Activated naive CD8-positive, alpha-beta T cell treated with anti-CD3 and anti-CD28 coated beads, Interleukin-2, amount 50 U/mL, for 24 hours (primary cell): ENCODE data around the gene TSSK2.
A peak's percentile ranks its signal among the peaks of the same experiment; 100 is the strongest.

ENCODE experiments used
- ATAC-seq: fragments of 150-1000 bp; cut with Tn5 transposase; one replicate; pipeline ENCODE4 v1.10.0; 2021
- DNase-seq: peaks from one replicate; pipeline ENCODE4 v3.0.0; 2021
- H3K27ac Mint-ChIP-seq: one replicate; pipeline ENCODE4 v1.8.0; 2021; ENCODE audit warnings: mild to moderate bottlenecking, mixed read lengths
- H3K27me3 Mint-ChIP-seq: one replicate; pipeline ENCODE4 v1.8.0; 2021; ENCODE audit warnings: mixed read lengths
- H3K36me3 Mint-ChIP-seq: one replicate; pipeline ENCODE4 v1.8.0; 2021; ENCODE audit warnings: low read depth, mixed read lengths
- H3K4me1 Mint-ChIP-seq: one replicate; pipeline ENCODE4 v1.8.0; 2021; ENCODE audit warnings: mixed read lengths
- H3K4me3 Mint-ChIP-seq: one replicate; pipeline ENCODE4 v1.8.0; 2021; ENCODE audit warnings: mild to moderate bottlenecking, moderate library complexity, mixed read lengths
- H3K9me3 Mint-ChIP-seq: one replicate; pipeline ENCODE4 v1.8.0; 2021; ENCODE audit warnings: mixed read lengths

TSSK2 gene

GRCh38 chr22:19125474-19126308 lies 5.4 kb upstream of the TSSK2 start:
- Mint-ChIP-seq H3K4me3 (no peak overlapping the region), H3K4me1 (peaks cover 19% of the 10 kb centered on the region), H3K9me3 (no peaks in the 10 kb centered on the region), H3K27me3 (no peaks in the 10 kb centered on the region), H3K36me3 (peaks cover 2% of the 10 kb centered on the region), H3K27ac (no peak overlapping the region)
- ATAC-seq (no peak), DNase-seq (no peak)

GRCh38 chr22:19126309-19127273 lies 4.5 kb upstream of the TSSK2 start:
- DNase-seq (no peak), ATAC-seq (no peak)
- Mint-ChIP-seq H3K4me3 (no peak overlapping the region), H3K27ac (no peak overlapping the region), H3K9me3 (no peaks in the 10 kb centered on the region), H3K36me3 (peaks cover 3% of the 10 kb centered on the region), H3K4me1 (peaks cover 11% of the 10 kb centered on the region), H3K27me3 (no peaks in the 10 kb centered on the region)

- Mint-ChIP-seq H3K9me3 (no peaks in the 10 kb centered on the region), H3K27me3 (no peaks in the 10 kb centered on the region), H3K4me3 (no peak overlapping the region), H3K36me3 (peaks cover 3% of the 10 kb centered on the region), H3K27ac (no peak overlapping the region), H3K4me1 (peaks cover 10% of the 10 kb centered on the region)
- DNase-seq (no peak), ATAC-seq (no peak)
Measured at GRCh38 chr22:19127329-19128008, 3.6 kb upstream of the TSSK2 start.

GRCh38 chr22:19128009-19128401 lies 3.1 kb upstream of the TSSK2 start:
- Mint-ChIP-seq H3K4me3 (no peak overlapping the region), H3K27ac (no peak overlapping the region), H3K9me3 (no peaks in the 10 kb centered on the region), H3K27me3 (no peaks in the 10 kb centered on the region), H3K36me3 (peaks cover 3% of the 10 kb centered on the region), H3K4me1 (peaks cover 5% of the 10 kb centered on the region)
- DNase-seq (no peak), ATAC-seq (no peak)

- Mint-ChIP-seq H3K27ac (no peak overlapping the region), H3K9me3 (no peaks in the 10 kb centered on the region), H3K4me1 (no peaks in the 10 kb centered on the region), H3K36me3 (peaks cover 5% of the 10 kb centered on the region), H3K27me3 (no peaks in the 10 kb centered on the region), H3K4me3 (no peak overlapping the region)
- DNase-seq (no peak), ATAC-seq (no peak)
Measured at GRCh38 chr22:19128946-19129727, 2.0 kb upstream of the TSSK2 start.

- no peak for ATAC-seq
- no peak overlapping the region for H3K4me3 Mint-ChIP-seq
- H3K36me3 Mint-ChIP-seq: peaks cover 5% of the 10 kb centered on the region
- H3K9me3 Mint-ChIP-seq: no peaks in the 10 kb centered on the region
- no peaks in the 10 kb centered on the region for H3K27me3 Mint-ChIP-seq
- no peak for DNase-seq
- no peaks in the 10 kb centered on the region for H3K4me1 Mint-ChIP-seq
- no peak overlapping the region for H3K27ac Mint-ChIP-seq
Measured at GRCh38 chr22:19129871-19130270, 1.2 kb upstream of the TSSK2 start.

- Mint-ChIP-seq H3K4me1 (no peaks in the 10 kb centered on the region), H3K9me3 (no peaks in the 10 kb centered on the region), H3K36me3 (peaks cover 15% of the 10 kb centered on the region), H3K27ac (no peak overlapping the region), H3K27me3 (no peaks in the 10 kb centered on the region), H3K4me3 (no peak overlapping the region)
- ATAC-seq (no peak), DNase-seq (no peak)
Measured at GRCh38 chr22:19131685-19132015, 542 bp downstream of the TSSK2 start.

GRCh38 chr22:19132153-19132552 lies 1.0 kb downstream of the TSSK2 start:
- Mint-ChIP-seq H3K36me3 (peaks cover 17% of the 10 kb centered on the region), H3K4me1 (no peaks in the 10 kb centered on the region), H3K27ac (no peak overlapping the region), H3K27me3 (no peaks in the 10 kb centered on the region), H3K9me3 (no peaks in the 10 kb centered on the region), H3K4me3 (no peak overlapping the region)
- ATAC-seq (no peak), DNase-seq (no peak)

- Mint-ChIP-seq H3K4me3 (no peak overlapping the region), H3K4me1 (no peaks in the 10 kb centered on the region), H3K36me3 (peaks cover 17% of the 10 kb centered on the region), H3K27me3 (no peaks in the 10 kb centered on the region), H3K9me3 (no peaks in the 10 kb centered on the region), H3K27ac (no peak overlapping the region)
- DNase-seq (no peak), ATAC-seq (no peak)
Measured at GRCh38 chr22:19132693-19133400, 1.7 kb downstream of the TSSK2 start.

GRCh38 chr22:19133561-19133960 lies 2.5 kb downstream of the TSSK2 start:
- no peak overlapping the region for H3K4me3 Mint-ChIP-seq
- peaks cover 17% of the 10 kb centered on the region for H3K36me3 Mint-ChIP-seq
- H3K9me3 Mint-ChIP-seq: no peaks in the 10 kb centered on the region
- DNase-seq (no peak), ATAC-seq (peak; percentile 10)
- no peaks in the 10 kb centered on the region for H3K4me1 Mint-ChIP-seq
- H3K27me3 Mint-ChIP-seq: no peaks in the 10 kb centered on the region
- H3K27ac Mint-ChIP-seq: no peak overlapping the region

GRCh38 chr22:19134176-19134831 lies 3.2 kb downstream of the TSSK2 start:
- peaks cover 18% of the 10 kb centered on the region for H3K36me3 Mint-ChIP-seq
- H3K27ac Mint-ChIP-seq: no peak overlapping the region
- ATAC-seq (no peak), DNase-seq (no peak)
- H3K9me3 Mint-ChIP-seq: no peaks in the 10 kb centered on the region
- no peaks in the 10 kb centered on the region for H3K27me3 Mint-ChIP-seq
- no peaks in the 10 kb centered on the region for H3K4me1 Mint-ChIP-seq
- H3K4me3 Mint-ChIP-seq: no peak overlapping the region

- no peak for DNase-seq
- Mint-ChIP-seq H3K4me1 (no peaks in the 10 kb centered on the region), H3K27me3 (no peaks in the 10 kb centered on the region), H3K27ac (no peak overlapping the region), H3K36me3 (peaks cover 21% of the 10 kb centered on the region), H3K4me3 (no peak overlapping the region), H3K9me3 (no peaks in the 10 kb centered on the region)
- no peak for ATAC-seq
Measured at GRCh38 chr22:19134874-19135273, 3.8 kb downstream of the TSSK2 start.

GRCh38 chr22:19136915-19137314 lies 5.8 kb downstream of the TSSK2 start:
- H3K27me3 Mint-ChIP-seq: no peaks in the 10 kb centered on the region
- no peak overlapping the region for H3K27ac Mint-ChIP-seq
- no peak overlapping the region for H3K4me3 Mint-ChIP-seq
- no peak for DNase-seq
- peaks cover 20% of the 10 kb centered on the region for H3K36me3 Mint-ChIP-seq
- H3K9me3 Mint-ChIP-seq: no peaks in the 10 kb centered on the region
- ATAC-seq: no peak
- no peaks in the 10 kb centered on the region for H3K4me1 Mint-ChIP-seq
